HuH-7.5 (cell line): Measurements from ENCODE around the gene CMKLR1.

Source experiments
- DNase-seq: peaks from one replicate; pipeline ENCODE4 v3.0.0; 2011; ENCODE audit warnings: low spot score

The CMKLR1 gene

GRCh38 chr12:108260969-108261368 is 78.1 kb downstream of the CMKLR1 start:
- no peak for DNase-seq

- no peak for DNase-seq
Observed at GRCh38 chr12:108260039-108260438, 79.1 kb downstream of the CMKLR1 start.

GRCh38 chr12:108257610-108258106 is 81.5 kb downstream of the CMKLR1 start:
- no peak for DNase-seq

- no peak for DNase-seq
Observed at GRCh38 chr12:108257004-108257403, 82.1 kb downstream of the CMKLR1 start.

GRCh38 chr12:108255252-108255602 is 83.9 kb downstream of the CMKLR1 start:
- DNase-seq: no peak

- no peak for DNase-seq
Observed at GRCh38 chr12:108254517-108255251, 84.4 kb downstream of the CMKLR1 start.

GRCh38 chr12:108254030-108254429 is 85.1 kb downstream of the CMKLR1 start:
- no peak for DNase-seq

- no peak for DNase-seq
Observed at GRCh38 chr12:108253540-108253939, 85.6 kb downstream of the CMKLR1 start.

GRCh38 chr12:108252523-108252922 is 86.6 kb downstream of the CMKLR1 start:
- DNase-seq: no peak

- DNase-seq: no peak
Observed at GRCh38 chr12:108248011-108248410, 91.1 kb downstream of the CMKLR1 start.

GRCh38 chr12:108247130-108247529 is 92.0 kb downstream of the CMKLR1 start:
- DNase-seq: no peak

GRCh38 chr12:108241986-108242703 is 97.0 kb downstream of the CMKLR1 start:
- DNase-seq: no peak

GRCh38 chr12:108240928-108241327 is 98.2 kb downstream of the CMKLR1 start:
- no peak for DNase-seq

GRCh38 chr12:108240027-108240785 is 98.9 kb downstream of the CMKLR1 start:
- DNase-seq: no peak

- DNase-seq: no peak
Observed at GRCh38 chr12:108239378-108239777, 99.7 kb downstream of the CMKLR1 start.

GRCh38 chr12:108238474-108238873 is 100.6 kb downstream of the CMKLR1 start:
- no peak for DNase-seq
